Esophagus muscularis mucosa (tissue), 3 donors: ENCODE data around the gene SFT2D3.

Source experiments
- POLR2A ChIP-seq: fragments of 450-650 bp; IDR thresholded peaks from one replicate; pipeline ENCODE4 v1.6.1; 2017; ENCODE audit warnings: antibody characterized with exemption, moderate library complexity, mild to moderate bottlenecking, low read depth
- POLR2AphosphoS5 ChIP-seq, 2 donors: sonication (generic); formaldehyde crosslinking; IDR thresholded peaks; one replicate each; pipeline ENCODE4 v1.6.1; 2017; ENCODE audit warnings: antibody characterized with exemption in 2 of 2
- TF ChIP-seq, protein P1 (sequence below), 3 experiments: fragments of 200-600 bp in 2 of 3; fragments of 450-650 bp in 1 of 3; sonication (generic) in 2 of 3; IDR thresholded peaks; one replicate each; pipeline ENCODE4 v1.5.1; 2017 to 2019; ENCODE audit warnings: antibody characterized with exemption in 3 of 3, mild to moderate bottlenecking in 2 of 3, moderate library complexity in 1 of 3

DNA sequence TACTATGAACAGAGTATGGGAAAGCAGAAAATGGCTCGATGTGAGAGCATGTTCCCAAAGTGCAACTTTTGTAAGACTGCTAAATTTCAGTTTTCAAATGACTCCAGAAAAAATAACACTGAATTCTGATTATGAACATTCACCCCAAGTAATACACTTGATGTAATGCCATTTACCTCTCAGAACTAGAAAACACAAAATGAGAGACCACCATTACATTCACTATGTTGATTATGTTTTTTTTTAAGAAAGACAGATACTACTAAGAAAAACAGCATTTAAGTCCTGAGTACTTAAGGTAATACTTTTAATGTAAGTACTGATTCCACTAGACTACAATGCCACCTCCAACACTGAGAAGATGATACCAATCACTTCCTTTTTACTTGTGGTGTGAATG, 38.5 kb downstream of the SFT2D3 start:
- TF ChIP-seq, protein P1, sequence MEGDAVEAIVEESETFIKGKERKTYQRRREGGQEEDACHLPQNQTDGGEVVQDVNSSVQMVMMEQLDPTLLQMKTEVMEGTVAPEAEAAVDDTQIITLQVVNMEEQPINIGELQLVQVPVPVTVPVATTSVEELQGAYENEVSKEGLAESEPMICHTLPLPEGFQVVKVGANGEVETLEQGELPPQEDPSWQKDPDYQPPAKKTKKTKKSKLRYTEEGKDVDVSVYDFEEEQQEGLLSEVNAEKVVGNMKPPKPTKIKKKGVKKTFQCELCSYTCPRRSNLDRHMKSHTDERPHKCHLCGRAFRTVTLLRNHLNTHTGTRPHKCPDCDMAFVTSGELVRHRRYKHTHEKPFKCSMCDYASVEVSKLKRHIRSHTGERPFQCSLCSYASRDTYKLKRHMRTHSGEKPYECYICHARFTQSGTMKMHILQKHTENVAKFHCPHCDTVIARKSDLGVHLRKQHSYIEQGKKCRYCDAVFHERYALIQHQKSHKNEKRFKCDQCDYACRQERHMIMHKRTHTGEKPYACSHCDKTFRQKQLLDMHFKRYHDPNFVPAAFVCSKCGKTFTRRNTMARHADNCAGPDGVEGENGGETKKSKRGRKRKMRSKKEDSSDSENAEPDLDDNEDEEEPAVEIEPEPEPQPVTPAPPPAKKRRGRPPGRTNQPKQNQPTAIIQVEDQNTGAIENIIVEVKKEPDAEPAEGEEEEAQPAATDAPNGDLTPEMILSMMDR (IDR thresholded peaks at IDR 0.05), result no peak
- TF ChIP-seq POLR2A (no peak), POLR2AphosphoS5 (IDR thresholded peaks at IDR 0.05) (no peak)
